Left lung (tissue), 10 donors: ENCODE results near the gene OR4D9. TPM values are rescaled to one million over a fixed set of nuclear protein-coding genes. Genes with fewer than 3 reads are reported as not detected.

Source experiments
- ATAC-seq: fragments of 200-7000 bp; cut with Tn5 transposase; one replicate; pipeline ENCODE4 v1.9.1; 2020; ENCODE audit warnings: moderate library complexity
- DNase-seq, 4 donors: peaks; one replicate each; pipeline ENCODE4 v3.0.0-alpha.2; 2013 to 2020
- H3K27ac ChIP-seq, 2 donors: fragments of 200-600 bp; sonication (generic) in 1 of 2; one replicate each; pipeline versions ENCODE4 v1.5.0 to v1.8.0; 2020 to 2021
- H3K27me3 ChIP-seq, 2 donors: fragments of 200-600 bp; sonication (generic) in 1 of 2; one replicate each; pipeline versions ENCODE4 v1.5.0 to v1.8.0; 2020 to 2021
- H3K36me3 ChIP-seq, 2 donors: fragments of 200-600 bp; sonication (generic) in 1 of 2; one replicate each; pipeline versions ENCODE4 v1.5.0 to v1.8.0; 2020 to 2021
- H3K4me1 ChIP-seq, 2 donors: fragments of 200-600 bp; one replicate each; pipeline ENCODE4 v1.8.0; 2021
- H3K4me3 ChIP-seq, 2 donors: fragments of 200-600 bp; sonication (generic) in 1 of 2; one replicate each; pipeline versions ENCODE4 v1.5.0 to v1.8.0; 2020 to 2021; ENCODE audit warnings: mild to moderate bottlenecking in 1 of 2
- H3K9me3 ChIP-seq, 2 donors: fragments of 200-600 bp; sonication (generic) in 1 of 2; one replicate each; pipeline versions ENCODE4 v1.5.0 to v1.8.0; 2020 to 2021
- CTCF ChIP-seq, 2 donors: fragments of 200-600 bp; sonication (generic) in 1 of 2; IDR thresholded peaks; one replicate each; pipeline versions ENCODE4 v1.5.0 to v1.8.0; 2021; ENCODE audit warnings: antibody characterized with exemption in 2 of 2
- intact Hi-C, 2 donors: fragments of 100-400 bp; cut with DNase I; formaldehyde crosslinking; loops; one replicate each; pipeline versions ENCODE4 v1.11.2 to v1.14.2; 2022
- polyA plus RNA-seq, 6 donors: library from polyadenylated mRNA; unstranded; fragments of 120-200 nt; gene quantifications; one replicate each; pipeline ENCODE4 v1.2.1, GENCODE V29; 2013; ENCODE audit not compliant: insufficient read length in 6 of 6
- total RNA-seq, 2 donors: library from RNA; stranded (reverse); fragmentation: NEBNext Ultra II Directional; extraction: Animal tissue kit (Norgen Biotek cat#: 25700); gene quantifications; one replicate each; pipeline ENCODE4 v1.2.1, GENCODE V29; 2021
- donor health status: DM: no; HTN: yes; CAD: no.
- donor health status: DM: no; HTN: no; CAD: no.

Gene OR4D9
- total and polyA plus RNA-seq, 8 donors = 0.03 to 0.06 (median 0.05) TPM; not detected in 2

DNA sequence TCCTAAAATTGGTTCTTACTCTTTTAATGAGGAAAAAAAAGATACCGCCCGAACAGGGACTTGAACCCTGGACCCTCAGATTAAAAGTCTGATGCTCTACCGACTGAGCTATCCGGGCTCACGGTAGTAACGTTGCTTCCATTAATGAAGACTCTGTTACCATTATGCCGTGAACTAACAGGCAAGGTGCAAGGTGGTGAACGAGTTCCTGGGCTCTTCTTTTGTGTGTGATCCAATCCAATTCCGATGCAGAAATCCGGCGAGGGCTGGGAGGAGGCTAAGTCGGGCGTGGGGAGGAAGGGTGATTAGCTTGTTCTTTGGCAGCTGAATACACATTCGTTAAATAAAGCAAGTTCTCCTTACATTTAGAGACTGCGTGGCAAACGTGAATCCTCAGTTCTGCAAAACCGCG lies 49.0 kb downstream of the OR4D9 start:
- ATAC-seq (peak; percentile 73), DNase-seq (peak in 2 of 4 donors; percentile 79 to 84)
- Histone ChIP-seq H3K36me3 (no peaks in the 10 kb centered on the region), H3K27ac (peak overlapping the region; percentile 76 to 86), H3K27me3 (peaks cover 0 to 25% of the 10 kb centered on the region in 2 donors), H3K4me1 (peaks cover 0 to 47% of the 10 kb centered on the region in 2 donors), H3K4me3 (peak overlapping the region; percentile 74 to 88), H3K9me3 (no peaks in the 10 kb centered on the region)
- intact Hi-C loops = no loop called here
- TF ChIP-seq CTCF (IDR thresholded peaks at IDR 0.05) = no peak

DNA sequence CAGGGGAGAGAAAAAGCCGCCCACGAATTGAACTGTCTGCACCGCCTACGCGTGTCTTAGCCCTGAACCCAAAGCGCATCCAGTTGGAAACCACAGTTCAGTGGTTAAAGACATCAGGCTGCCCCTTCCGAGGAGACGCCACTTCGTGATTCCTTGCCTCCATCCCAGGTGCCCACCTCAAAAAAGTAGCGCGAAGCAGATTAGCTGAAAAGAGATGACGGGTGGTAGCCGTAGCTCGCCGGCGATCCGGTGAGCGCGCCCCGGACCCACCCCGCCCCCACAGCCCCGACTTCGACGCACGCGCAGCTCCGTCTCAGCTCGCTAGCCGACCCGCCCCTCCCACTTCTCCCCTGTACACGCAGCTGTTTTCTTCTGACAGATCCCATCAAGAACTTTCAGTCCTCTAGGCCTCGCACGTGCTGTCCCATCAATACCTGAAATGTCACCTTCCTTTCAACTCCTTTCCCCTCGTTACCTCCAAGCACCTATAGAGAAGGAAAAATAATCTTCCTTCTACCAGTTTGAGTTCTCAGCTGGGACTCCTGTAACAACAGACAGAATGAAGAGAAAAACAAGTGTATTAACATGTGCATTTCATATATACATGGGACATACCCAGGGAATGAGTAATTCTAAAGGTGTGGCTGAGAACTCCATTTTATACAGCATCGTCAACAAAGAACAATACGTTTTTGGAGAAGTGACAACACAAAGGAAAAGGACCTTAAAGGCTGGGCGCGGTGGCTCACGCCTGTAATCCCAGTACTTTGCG lies 49.5 kb downstream of the OR4D9 start:
- H3K9me3 ChIP-seq = no peaks in the 10 kb centered on the region
- peak overlapping the region; percentile 76 to 86 for H3K27ac ChIP-seq
- H3K4me3 ChIP-seq = peak overlapping the region; percentile 74 to 88
- peak; percentile 90 for ATAC-seq
- peak; percentile 76 to 93 (median 90) for DNase-seq
- peaks cover 0 to 50% of the 10 kb centered on the region in 2 donors for H3K4me1 ChIP-seq
- TF ChIP-seq CTCF (IDR thresholded peaks at IDR 0.05) = no peak
- H3K36me3 ChIP-seq = no peaks in the 10 kb centered on the region
- H3K27me3 ChIP-seq = peaks cover 0 to 20% of the 10 kb centered on the region in 2 donors
- intact Hi-C loops = no loop called here

DNA sequence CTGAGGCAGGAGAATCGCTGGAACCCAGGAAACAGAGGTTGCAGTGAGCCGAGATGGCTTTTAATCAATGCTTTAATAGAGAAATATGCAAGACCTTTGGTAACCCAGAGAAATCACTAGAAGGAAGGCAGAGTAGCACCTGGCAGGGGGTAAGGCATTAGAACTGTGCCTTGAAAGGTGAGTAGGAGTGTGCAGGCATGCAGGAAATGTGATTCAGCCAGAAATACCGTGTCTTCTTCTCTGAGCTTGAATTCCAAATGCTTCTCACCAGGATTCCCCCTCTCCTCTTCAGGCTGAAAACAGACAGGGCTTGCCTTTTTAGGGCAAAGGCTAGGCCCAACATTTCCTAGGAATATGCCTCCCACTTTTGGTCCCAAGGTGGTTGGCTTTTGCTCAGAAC lies 51.0 kb downstream of the OR4D9 start:
- H3K36me3 ChIP-seq = no peaks in the 10 kb centered on the region
- H3K4me3 ChIP-seq = no peak overlapping the region
- H3K27ac ChIP-seq = no peak overlapping the region
- ATAC-seq (no peak), DNase-seq (no peak)
- no peak for TF ChIP-seq CTCF (IDR thresholded peaks at IDR 0.05)
- H3K9me3 ChIP-seq = no peaks in the 10 kb centered on the region
- intact Hi-C loops = no loop called here
- peaks cover 0 to 6% of the 10 kb centered on the region in 2 donors for H3K27me3 ChIP-seq
- peaks cover 0 to 37% of the 10 kb centered on the region in 2 donors for H3K4me1 ChIP-seq

Other genes with a start within 250 kb of the OR4D9 start
- not detected for gene OR5AN1, start 152.6 kb upstream of the OR4D9 start, total RNA-seq
- not detected for gene OR5AN1, start 152.6 kb upstream of the OR4D9 start, polyA plus RNA-seq
- gene OR5A2, start 85.1 kb upstream of the OR4D9 start, total RNA-seq = not detected
- under 1 TPM in 5 of 6 donors, not detected in 1; 0.01 to 0.06 (median 0.03) TPM for gene OR5A2, start 85.1 kb upstream of the OR4D9 start, polyA plus RNA-seq
- gene OR5A1, start 75.1 kb upstream of the OR4D9 start, total RNA-seq = not detected
- under 1 TPM in 4 of 6 donors, not detected in 2; 0.01 to 0.04 (median 0.03) TPM for gene OR5A1, start 75.1 kb upstream of the OR4D9 start, polyA plus RNA-seq
- gene OR4D6, start 54.6 kb upstream of the OR4D9 start, total RNA-seq = not detected
- not detected for gene OR4D6, start 54.6 kb upstream of the OR4D9 start, polyA plus RNA-seq
- gene OR4D10, start 38.2 kb upstream of the OR4D9 start, total RNA-seq = not detected
- not detected for gene OR4D10, start 38.2 kb upstream of the OR4D9 start, polyA plus RNA-seq
- not detected for gene OR4D11, start 8.0 kb upstream of the OR4D9 start, total RNA-seq
- not detected for gene OR4D11, start 8.0 kb upstream of the OR4D9 start, polyA plus RNA-seq
- 10 to 100 TPM; 39.4 to 40.8 TPM for gene OSBP, start 104.2 kb downstream of the OR4D9 start, total RNA-seq
- 10 to 100 TPM; 40.0 to 45.7 (median 43.9) TPM for gene OSBP, start 104.2 kb downstream of the OR4D9 start, polyA plus RNA-seq
- gene PATL1, start 157.5 kb downstream of the OR4D9 start, total RNA-seq = 10 to 100 TPM; 27.8 to 42.6 TPM
- gene PATL1, start 157.5 kb downstream of the OR4D9 start, polyA plus RNA-seq = 10 to 100 TPM; 36.8 to 45.0 (median 41.0) TPM
- not detected for gene OR10V1, start 202.3 kb downstream of the OR4D9 start, total RNA-seq
- not detected for gene OR10V1, start 202.3 kb downstream of the OR4D9 start, polyA plus RNA-seq
- gene STX3, start 243.8 kb downstream of the OR4D9 start, total RNA-seq = 10 to 100 TPM; 65.9 to 66.7 TPM
- 10 to 100 TPM; 26.8 to 33.5 (median 29.6) TPM for gene STX3, start 243.8 kb downstream of the OR4D9 start, polyA plus RNA-seq